Eye (tissue), 1 donor: ENCODE results near the gene DHFR.
"Not testable (repeated sequence)": the region's sequence is repeated elsewhere in the genome, so short reads cannot be mapped to it uniquely, and the experiment has no call there.

ENCODE experiments used
- DNase-seq: peaks from one replicate; pipeline ENCODE4 v3.0.0-alpha.2; 2015

DHFR gene

DNA sequence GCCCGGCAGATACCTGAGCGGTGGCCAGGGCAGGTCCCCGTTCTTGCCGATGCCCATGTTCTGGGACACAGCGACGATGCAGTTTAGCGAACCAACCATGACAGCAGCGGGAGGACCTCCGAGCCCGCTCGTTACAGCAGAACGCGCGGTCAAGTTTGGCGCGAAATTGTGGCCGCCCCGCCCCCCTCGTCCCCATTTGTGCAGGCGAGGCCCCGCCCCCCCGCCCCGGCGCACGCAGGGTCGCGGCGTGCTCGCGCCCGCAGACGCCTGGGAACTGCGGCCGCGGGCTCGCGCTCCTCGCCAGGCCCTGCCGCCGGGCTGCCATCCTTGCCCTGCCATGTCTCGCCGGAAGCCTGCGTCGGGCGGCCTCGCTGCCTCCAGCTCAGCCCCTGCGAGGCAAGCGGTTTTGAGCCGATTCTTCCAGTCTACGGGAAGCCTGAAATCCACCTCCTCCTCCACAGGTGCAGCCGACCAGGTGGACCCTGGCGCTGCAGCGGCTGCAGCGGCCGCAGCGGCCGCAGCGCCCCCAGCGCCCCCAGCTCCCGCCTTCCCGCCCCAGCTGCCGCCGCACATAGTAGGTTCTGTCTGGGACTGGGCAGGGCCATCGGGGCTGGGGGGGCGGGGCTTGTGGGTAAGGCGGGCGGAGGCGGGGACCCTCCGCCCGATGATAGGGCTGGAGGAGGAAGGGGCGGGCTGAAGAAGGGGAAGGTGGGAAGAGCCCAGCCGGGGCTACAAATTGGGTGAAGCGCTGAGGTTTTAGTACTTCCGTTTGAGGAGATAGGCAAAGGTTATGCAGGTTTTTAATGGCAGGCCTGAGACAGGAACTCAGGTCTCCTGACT lies at the start of gene DHFR, which contains the start of gene MSH3:
Gene DHFR (minus strand): TSS at position 593 of the 840 bp plus-strand sequence. CDS start 494 bp downstream, at position 99.
Gene MSH3 (plus strand): TSS at position 262 of the 840 bp plus-strand sequence. CDS start 76 bp downstream, at position 338.
- DNase-seq, result peak; percentile 94

DNA sequence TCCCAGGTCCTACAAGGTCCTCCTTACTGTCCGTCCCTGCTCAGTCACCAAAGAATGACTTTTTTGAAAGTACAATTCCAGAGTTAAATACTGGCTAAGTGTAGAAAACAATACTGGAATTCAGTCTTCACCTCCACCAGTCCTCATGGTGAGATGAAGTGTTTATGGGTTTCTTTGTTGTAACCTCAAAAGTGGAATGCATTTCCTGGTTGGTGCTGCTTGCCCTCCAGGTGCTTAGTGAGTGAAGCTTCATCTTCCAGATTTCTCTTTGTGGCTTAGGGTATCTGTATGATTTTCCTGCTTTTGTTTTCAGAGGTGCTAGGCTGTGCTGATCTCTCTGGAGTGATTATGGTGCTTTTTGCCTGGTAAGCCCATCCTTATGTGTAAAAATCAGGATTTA lies 49.4 kb upstream of the DHFR start:
- no peak for DNase-seq

DNA sequence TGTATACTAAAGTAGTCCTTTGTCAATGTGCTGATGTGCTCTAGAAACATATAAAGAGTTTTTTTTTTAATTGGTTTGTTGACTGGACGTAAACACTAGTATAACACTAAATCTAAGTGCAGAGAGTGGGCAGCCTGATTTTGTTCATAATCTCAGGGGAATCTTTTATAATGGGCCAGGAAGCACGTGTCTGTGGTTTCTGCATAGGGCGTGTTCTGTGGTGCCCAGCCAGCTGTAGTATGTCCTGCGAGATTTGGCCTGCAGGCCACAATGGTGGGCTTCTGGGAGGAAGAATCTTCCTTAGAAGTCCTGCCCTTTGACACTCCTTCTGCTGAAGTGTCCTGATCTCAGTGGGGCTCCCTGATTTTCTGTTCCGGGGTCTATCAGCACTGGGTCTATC lies 49.0 kb upstream of the DHFR start:
- no peak for DNase-seq

DNA sequence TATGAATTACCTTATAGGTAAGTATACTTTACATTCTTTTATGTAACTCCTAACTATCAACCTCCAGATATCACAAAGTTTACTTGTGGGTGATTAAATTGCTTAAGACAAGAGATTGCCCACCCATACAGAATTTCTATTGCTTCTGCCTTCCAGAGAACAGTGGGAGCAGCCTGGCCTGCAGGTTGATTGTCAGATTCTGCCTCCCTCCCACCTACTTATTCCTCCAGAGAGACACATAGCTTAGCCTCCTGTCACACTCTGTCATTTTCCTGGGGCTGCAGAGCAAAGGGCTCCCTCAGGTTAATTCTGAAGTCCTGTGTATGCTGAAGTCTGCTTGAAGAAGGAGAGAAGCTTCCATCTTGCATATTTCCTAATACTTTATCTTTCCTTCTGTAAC lies 48.5 kb upstream of the DHFR start:
- no peak for DNase-seq

DNA sequence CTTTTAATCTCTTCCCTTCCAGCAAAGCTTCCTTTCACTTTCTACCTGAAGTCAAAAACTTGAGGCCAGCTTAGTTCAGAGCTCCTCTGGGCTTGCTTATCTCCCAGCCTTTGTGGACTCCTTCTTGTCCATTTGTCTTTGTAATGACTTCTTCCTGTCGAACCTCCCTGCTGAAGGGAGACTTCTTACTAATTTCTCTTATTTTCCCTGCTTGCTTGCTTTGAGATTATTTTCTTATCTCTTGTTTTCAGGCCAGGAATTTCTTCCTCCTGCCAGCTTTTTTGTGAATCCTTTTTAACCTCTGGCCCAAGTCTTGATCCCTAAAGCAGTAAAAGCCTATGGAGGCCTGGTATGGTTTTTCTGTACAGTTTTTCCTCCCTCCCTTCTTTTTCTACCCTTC lies 46.8 kb upstream of the DHFR start:
- no peak for DNase-seq

DNA sequence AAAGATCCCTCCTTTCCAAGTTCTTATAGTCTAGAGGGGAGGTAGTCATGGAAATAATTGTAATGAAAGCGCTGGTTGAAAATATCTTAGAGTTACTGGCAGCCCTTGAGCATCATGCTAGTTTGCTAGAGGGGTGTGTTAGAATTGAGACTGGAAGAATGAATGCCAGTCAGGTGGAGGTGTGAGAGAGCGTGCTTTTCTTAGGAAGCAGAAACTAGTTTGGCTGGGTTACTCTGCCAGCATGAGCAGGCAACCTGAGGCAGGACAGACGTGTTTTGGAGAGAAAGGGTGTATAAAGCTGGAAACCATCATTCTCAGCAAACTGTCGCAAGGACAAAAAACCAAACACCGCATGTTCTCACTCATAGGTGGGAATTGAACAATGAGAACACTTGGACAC lies 43.6 kb upstream of the DHFR start:
- no peak for DNase-seq

DNA sequence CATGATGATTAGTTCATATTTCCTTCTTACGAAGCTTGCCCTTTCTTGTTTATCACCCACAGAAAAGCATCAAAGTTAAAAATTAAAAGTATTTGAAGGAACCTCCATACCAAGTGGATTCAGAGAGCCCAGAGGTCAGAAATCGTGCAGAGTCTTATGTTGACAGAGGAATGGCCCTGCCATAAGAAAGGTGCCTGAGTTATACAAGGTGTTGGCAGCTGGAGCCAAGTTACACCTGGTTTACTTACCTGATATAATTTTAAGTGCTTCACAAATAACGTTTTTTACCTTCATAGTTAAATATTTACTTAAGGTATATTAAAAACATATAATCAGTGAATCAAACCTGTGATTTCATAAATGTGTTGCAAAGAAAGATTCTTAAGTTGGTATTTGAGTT lies 42.3 kb upstream of the DHFR start:
- no peak for DNase-seq

DNA sequence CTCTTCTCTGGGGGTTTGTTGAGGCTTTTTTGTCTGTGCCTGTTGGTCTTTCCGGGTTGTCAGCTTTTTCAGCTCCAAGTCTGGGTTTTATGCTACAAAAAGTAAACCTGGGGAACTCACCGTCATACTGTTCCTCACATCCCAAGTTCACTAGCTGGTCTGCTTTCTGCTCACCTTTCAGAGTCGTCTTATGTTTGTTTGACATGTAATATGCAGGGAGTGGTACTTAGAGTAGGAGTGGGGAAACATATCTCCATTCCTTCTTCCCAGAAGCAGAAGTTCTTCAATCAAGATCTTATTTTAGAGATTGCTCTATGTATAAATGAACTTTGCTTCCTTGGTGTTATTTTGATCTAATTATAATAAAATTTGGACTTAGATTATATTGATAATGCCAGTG lies 41.7 kb upstream of the DHFR start:
- no peak for DNase-seq

DNA sequence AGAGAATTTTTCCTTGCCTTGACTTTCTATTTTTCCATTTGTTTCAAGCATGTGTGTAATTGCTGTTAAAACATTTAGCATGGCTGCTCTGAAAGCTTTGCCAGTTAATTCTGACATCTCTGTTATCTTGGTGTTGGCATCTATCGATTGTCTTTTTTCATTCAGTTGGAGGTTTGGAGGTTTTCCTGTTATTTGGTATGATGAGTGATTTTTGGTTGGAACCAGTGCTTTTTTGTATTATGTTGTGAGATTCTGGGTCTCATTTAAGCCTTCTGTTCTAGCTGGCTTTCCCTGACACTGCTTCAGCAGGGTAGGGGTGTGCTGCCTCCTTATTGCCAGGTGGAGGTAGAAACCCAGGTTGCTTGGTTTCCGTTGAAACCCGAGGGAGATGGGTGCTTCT lies 40.9 kb upstream of the DHFR start:
- DNase-seq, result no peak

DNA sequence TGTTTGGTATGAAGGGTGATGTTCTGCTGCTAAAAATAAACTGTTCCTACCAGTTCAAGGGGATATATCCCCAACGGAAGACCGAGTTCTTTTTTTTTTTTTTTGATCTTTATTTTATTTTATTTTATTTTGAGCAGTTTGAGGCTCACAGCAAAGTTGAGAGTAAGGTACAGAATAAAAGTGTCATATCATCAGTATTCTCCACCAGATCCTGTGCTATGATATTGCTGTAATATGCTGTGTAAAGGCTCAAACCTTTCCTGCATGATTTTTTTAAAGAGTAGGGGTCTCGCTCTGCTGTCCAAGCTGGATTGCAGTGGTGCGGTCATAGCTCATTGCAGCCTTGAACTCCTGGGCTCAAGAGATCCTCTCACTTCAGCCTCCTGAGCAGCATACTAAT lies 34.8 kb upstream of the DHFR start:
- DNase-seq, result no peak

DNA sequence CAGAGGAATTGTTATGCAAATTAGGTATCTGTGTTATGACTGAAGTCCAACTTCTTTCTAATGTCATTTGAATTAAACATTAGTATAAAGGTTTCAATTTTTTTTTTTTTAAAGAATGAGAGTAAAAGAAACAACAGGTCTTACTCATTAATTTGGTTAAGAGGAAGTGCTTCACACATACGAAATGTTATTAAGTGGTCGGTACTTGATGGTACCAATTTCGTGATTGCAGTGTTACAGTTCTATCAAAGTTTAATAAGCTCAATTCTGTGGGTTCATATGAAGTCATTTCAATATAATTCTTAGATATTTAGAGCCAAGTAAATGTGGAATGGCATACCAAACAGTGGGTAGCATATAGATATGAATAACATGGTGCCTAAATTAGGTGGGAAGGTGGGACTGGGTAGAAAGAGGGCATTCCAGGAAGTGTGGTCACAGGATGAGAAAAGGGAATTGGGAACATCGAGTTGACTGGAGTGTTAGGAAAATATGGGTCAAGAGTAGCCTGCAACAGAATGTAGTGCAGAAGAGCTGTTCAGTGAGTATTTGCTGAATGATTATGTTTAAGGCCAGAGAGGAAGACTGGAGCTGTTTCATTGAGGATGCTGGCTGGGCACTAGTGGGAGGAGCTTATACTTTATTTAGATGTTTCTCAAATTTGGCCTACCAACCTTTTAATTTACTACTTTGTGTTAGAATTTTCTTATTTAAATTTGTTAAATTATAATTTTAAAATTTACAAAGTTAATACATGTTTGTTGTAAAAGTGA lies 34.1 kb upstream of the DHFR start:
- DNase-seq, result no peak

DNA sequence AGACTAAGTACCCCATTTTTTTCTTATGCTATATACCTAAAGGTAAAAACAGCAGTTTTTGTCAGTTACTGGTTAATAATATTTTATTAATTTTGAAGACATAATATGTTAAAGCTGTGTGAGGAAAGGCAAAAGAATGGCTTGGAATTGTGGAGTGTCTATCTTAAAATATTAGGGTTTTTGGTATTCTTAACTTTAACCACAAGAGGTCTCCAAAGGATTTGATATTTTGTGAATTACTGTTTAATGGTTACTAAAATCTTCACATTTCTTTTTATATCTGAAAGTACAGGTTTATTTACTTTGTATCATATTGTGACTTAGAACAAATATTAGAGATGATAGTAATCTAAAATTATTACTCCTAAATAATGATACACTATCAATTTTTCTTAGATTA lies 32.0 kb upstream of the DHFR start:
- DNase-seq, result peak; percentile 33

DNA sequence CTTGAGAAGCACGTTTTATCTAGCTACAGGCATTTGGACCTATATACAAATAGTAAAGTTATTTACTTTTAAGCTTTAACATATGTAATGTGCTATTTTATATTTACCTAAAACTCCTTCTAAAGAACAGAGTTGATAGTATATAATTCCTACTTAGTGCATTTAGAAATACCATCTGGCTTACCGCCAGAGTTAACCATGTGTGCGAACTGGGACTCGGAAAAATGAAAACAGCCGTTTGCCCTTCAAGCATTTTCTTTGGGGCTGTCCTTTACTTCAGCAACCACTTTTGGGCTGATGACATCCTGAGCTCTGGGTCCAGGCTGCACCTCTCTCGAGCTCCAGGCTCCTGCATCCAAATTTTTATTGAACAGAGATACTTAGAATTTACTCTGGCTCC lies 21.9 kb upstream of the DHFR start:
- DNase-seq, result no peak

DNA sequence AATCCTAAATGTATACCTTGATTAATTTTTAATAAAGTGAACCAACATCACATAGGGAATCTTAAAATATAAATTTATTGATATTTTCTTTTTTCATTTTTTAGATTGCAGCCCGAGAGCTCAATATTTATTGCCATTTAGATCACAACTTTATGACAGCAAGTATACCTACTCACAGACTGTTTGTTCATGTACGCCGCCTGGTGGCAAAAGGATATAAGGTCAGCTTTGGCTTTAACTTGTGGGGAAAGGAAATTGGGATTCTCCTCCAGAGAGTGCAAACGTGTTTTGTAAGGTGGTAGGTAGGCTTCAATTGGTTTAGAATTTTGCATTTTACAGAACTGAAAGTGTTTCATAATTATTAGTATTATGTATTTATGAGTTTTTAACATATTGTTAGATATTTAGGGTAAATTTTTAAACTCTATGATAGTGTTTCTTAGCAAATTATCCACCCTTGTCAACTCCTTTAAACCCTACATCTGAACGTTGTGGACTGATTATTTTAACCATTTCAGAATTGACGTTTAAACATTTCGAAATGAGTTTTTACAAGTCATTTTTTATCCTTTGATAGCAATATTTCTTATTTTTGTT lies 17.5 kb upstream of the DHFR start:
- DNase-seq, result peak; percentile 90

DNA sequence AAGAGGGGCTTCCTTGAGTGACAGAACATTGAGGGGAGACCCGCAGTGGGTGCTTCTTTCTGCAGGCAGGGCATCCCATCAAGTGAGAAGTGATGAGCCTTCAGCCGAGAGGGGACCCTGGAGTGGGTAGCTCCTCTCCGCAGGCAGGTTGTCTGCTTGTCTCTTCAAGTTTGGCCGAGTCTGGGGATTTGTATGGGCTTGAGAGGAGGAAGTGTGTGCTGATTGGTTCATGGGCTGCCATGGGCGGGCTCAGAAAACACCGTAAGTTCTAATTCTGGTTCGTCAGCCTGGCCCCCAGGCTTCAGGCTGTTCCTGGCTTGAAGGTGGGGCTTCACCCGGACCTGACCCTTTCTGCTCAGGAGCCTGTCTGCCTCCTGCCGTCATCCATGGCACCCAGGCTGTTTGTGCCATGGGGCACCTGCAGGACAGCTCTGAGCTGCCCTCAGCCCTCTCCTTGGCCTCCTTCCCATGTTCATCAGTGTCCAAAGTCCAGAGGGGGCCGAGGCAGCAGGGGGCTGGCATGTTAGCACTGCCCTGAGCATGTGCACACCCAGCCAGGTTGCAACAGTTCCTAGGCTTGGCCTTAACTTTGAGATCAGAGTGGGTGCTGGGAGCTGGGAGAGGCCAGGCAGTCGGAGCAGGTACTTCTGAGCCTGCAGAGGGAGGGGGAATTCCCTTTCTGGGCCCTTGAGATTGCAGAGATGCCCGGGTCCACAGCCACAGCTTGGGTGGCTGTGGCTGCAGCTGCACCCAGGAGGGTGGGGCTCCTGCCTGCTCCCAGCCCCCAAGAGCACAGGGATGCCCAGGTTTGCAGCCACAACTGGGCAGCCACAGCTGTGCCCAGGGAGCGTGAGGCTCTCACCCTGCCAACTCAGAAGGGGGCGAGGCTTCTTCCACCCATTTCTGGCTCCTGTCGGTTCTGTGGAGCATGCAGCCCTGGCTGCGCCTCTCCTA lies 13.5 kb upstream of the DHFR start:
- no peak for DNase-seq

DNA sequence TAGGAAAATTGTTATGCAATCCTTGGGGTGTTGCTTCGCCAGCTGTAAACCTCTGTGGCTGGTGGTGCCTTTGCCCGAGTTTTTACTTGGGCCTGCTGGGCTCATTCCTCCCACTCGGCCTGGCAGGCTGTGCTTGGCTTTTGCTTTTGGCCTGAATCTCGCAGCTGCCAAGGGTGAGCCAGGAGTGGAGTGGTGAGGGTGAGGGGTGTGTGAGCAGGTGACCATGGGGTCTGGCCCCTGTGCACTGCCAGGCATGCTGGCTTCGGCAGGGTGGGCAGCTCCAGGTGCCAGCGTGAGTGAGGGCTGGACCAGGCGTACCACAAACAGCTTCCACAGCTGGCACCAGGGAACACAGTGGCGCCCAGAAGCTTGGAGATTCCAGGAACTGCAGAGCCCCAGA lies 12.6 kb upstream of the DHFR start:
- no peak for DNase-seq

DNA sequence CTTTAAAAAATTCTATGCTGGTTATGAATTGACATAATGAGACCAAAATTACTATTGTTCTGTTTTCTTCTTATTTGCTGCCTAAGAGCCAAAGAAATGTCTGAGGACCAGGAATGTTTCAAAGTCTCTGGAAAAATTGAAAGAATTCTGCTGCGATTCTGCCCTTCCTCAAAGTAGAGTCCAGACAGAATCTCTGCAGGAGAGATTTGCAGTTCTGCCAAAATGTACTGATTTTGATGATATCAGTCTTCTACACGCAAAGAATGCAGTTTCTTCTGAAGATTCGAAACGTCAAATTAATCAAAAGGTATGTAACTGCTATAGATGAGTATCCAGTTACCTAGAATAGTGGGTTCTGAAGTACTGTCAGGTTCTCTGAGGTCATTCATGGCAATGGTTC lies 10.3 kb upstream of the DHFR start:
- no peak for DNase-seq

DNA sequence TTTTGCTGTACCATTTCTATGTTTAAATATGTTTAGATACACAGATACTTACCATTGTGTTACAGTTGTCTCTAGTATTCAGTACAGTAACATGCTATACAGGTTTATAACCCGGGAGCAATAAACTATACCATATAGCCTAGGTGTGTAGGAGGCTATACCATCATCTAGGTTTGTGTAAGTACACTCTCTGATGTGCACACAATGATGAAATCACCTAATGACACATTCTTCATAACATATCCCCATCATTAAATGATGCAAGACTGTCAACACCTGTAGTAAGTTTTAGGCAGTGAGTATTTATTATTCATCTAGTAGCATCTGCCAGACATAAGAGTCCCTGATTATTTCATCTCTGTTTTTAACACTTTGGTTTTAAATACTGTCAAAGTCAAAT lies 7.3 kb upstream of the DHFR start:
- no peak for DNase-seq

DNA sequence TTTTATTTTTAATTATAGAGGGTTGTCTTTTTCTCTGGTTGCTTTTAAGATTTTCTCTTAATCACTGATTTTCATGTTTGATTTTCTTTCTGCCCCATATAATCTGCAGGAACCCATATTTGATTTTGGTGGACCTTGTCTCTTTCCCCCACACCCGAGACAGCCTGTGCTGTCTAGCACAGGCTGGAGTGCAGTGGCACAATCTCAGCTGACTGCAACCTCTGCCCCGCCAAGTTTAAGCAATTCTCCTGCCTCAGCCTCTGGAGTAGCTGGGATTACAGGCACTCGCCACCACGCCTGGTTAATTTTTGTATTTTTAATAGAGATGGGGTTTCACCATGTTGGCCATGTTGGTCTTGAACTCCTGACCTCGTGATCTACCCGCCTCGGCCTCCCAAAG lies 5.9 kb upstream of the DHFR start:
- not testable (repeated sequence) for DNase-seq

DNA sequence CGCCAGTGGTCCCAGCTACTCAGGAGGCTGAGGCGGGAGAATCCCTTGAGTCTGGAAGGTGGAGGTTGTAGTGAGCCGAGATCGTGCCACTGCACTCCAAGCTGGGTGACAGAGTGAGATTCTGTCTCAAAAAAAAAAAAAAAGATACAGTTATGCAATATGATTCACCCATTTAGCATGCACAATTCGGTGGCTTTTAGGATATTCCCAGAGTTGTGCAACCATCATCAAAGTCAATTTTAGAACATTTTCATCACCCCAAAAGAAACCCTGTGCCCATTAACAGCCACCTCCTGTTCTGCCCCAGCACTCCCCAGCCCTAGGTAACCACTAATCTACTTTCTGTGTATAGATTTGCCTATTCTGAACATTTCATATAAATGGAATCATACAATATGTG lies 4.3 kb upstream of the DHFR start:
- no peak for DNase-seq

DNA sequence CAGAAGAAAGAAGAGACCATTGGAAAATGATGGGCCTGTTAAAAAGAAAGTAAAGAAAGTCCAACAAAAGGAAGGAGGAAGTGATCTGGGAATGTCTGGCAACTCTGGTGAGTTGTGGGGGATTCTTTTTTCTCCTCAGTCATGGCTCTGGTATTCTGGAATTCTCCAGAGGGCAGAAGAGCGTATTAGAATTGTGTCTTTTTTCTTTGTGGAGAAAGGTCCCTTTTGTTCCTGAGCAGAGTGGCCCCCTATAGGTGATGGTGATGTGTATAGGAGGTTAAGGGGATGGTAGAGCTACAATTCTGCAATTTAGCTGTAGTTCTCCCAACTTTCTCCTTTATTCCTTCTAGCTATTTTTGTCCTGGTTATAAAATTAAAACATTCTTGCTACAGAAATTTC lies 1.6 kb upstream of the DHFR start:
- no peak for DNase-seq

DNA sequence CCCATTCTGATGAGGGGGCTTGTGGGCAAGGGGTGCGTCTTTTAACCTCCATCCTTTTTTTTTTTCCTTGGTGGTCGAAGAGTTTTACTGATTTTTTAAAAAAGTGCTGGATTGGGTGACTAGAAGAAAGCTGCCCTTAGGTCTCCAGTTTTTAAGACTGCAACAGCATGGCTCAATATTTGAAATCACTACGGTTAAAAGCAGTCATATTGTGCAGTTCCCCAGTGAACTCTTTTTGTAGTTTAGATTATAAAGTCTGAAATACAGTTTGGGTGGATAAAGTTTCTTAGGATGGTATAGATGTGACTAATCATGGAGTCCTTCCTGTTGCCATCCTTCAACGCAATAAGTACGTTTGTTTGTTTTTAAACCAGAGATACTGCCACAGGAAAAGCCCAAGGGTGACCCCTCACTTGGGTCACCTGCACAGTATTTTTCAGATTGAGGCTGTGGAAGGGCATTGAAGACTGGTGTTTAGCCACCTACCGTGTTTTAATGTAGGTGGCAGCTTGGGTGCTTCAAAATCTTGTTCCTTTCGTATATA lies 520 bp upstream of the DHFR start:
- DNase-seq, result no peak

DNA sequence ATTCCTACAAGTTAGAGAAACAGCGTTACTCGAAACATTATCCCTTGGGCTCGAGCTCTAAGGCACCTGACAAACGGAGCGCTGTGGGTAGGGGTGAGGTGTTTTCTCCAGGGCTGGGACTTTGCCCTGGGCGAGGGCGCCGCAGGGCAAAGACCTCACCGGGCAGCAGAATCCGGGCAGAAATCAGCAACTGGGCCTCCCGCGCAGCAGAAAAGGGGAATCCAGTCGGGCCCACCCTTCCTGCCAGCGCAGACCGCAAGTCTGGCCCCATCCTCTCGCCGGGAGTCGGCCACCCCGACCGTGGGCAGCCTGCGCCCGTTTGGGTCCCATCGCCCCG lies 761 bp downstream of the DHFR start:
- peak; percentile 57 for DNase-seq
